ENCODE data around the gene HTR3C.

Gene HTR3C

DNA sequence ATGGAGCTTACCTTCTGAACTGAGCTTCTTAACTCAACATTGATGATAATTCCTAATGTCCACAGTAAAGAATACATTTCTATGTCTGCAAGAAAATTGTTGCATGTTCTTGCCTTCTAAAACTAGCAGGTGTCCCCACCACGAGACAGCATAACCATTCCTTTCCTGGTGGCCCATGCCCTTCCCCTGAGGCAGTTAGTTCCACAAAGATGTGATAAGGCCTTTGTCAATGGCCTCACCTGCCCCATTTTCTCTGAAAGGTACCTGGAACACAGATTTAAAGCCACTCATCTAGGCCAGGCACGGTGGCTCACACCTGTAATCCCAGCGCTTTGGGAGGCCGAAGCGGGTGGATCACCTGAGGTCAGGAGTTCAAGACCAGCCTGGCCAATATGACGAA lies 23.1 kb downstream of the HTR3C start:
- H3K4me1 ChIP-seq (ENCODE audit: control insufficient read depth, insufficient read depth, low read length): no peaks in the 10 kb centered on the region
- H3K9ac ChIP-seq (ENCODE audit: low read length): no peak overlapping the region
- H3K36me3 ChIP-seq (ENCODE audit: control insufficient read depth, insufficient read depth, low read length): no peaks in the 10 kb centered on the region
- no peak overlapping the region for H3K4me3 ChIP-seq (ENCODE audit: low read length)
- H3K9me3 ChIP-seq (ENCODE audit: control insufficient read depth, low read length): no peaks in the 10 kb centered on the region
- no peaks in the 10 kb centered on the region for H3K27me3 ChIP-seq (ENCODE audit: control insufficient read depth, insufficient read depth, low read length)

DNA sequence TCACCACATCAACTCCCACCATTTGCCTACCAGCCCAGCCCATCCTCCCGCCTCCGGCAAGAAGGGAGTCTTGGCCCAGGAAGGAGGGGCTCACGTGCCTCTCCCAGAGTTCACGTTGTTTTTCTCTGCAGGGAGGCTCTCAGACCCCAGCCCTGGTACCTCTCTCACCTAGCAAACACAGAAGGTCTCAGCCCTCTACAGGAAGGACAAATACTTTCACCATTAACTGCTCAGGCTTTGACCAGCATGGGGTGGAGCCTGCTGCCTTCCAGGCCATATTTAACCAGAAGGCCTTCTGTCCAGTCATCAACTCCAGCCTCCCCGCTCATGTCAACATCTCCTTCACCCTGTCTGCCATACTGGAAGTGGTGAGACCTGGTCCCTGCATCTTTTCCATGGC lies 25.0 kb downstream of the HTR3C start:
- Histone ChIP-seq H3K36me3 (ENCODE audit: control insufficient read depth, insufficient read depth, low read length) (no peaks in the 10 kb centered on the region), H3K4me3 (ENCODE audit: low read length) (no peak overlapping the region), H3K4me1 (ENCODE audit: control insufficient read depth, insufficient read depth, low read length) (no peaks in the 10 kb centered on the region), H3K27me3 (ENCODE audit: control insufficient read depth, insufficient read depth, low read length) (no peaks in the 10 kb centered on the region), H3K9ac (ENCODE audit: low read length) (no peak overlapping the region), H3K9me3 (ENCODE audit: control insufficient read depth, low read length) (no peaks in the 10 kb centered on the region)

DNA sequence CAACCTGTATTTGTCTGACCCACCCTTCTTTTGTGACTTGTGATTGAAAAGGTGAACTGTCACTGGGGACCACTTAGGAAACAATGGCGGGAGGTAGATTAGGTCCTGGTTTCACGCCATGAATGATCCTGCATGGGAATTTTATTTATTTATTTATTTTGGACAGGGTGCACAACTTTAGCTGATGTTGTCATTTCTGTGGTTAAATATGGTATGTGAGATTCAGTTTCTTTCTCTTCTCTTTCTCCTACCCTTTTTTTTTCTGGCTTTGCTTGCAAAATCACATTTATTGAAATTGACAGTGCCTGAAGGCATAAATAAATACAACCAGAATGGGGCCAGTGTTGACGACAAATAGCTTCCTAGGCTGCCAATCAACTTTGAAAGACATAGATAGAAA lies 26.0 kb downstream of the HTR3C start:
- H3K27me3 ChIP-seq (ENCODE audit: control insufficient read depth, insufficient read depth, low read length): no peaks in the 10 kb centered on the region
- no peaks in the 10 kb centered on the region for H3K36me3 ChIP-seq (ENCODE audit: control insufficient read depth, insufficient read depth, low read length)
- no peak overlapping the region for H3K9ac ChIP-seq (ENCODE audit: low read length)
- no peaks in the 10 kb centered on the region for H3K9me3 ChIP-seq (ENCODE audit: control insufficient read depth, low read length)
- no peak overlapping the region for H3K4me3 ChIP-seq (ENCODE audit: low read length)
- no peaks in the 10 kb centered on the region for H3K4me1 ChIP-seq (ENCODE audit: control insufficient read depth, insufficient read depth, low read length)

DNA sequence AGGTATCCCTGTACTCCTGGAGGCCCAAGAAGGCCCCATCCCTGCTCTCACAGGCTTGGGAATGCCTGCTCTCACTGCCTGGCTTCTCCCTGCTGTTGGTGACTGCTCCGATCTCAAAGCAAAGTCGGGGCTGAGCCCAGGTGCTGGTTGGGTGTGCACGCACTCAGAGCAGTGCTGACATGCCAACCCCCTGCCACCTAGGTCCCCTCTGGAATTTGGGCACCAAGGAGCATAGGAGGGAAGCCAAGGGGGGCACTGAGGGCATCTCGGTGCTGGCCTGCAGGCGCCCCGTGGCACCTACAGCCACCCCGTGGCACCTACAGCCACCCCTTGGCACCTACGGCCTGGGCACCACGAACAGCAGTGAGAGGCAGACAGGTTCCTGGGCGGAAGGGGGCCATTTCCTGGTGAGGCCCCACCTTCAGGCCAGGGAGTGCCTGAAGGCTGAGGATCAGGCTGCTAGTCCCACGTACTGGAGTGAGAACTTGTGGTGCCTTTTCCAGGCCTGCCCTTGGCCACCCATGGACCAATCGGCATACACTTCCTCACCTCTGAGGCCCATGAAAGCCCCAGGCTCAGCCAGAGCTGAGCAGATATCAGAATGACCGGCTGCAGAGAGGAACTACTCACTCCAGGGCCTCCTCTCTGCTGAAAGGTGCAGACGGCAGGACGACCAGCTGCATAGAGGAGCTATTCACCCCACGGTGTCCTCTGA lies 28.4 kb downstream of the HTR3C start:
- Histone ChIP-seq H3K4me3 (ENCODE audit: low read length) (no peak overlapping the region), H3K9ac (ENCODE audit: low read length) (no peak overlapping the region), H3K4me1 (ENCODE audit: control insufficient read depth, insufficient read depth, low read length) (no peaks in the 10 kb centered on the region), H3K9me3 (ENCODE audit: control insufficient read depth, low read length) (no peaks in the 10 kb centered on the region), H3K27me3 (ENCODE audit: control insufficient read depth, insufficient read depth, low read length) (no peaks in the 10 kb centered on the region), H3K36me3 (ENCODE audit: control insufficient read depth, insufficient read depth, low read length) (no peaks in the 10 kb centered on the region)

DNA sequence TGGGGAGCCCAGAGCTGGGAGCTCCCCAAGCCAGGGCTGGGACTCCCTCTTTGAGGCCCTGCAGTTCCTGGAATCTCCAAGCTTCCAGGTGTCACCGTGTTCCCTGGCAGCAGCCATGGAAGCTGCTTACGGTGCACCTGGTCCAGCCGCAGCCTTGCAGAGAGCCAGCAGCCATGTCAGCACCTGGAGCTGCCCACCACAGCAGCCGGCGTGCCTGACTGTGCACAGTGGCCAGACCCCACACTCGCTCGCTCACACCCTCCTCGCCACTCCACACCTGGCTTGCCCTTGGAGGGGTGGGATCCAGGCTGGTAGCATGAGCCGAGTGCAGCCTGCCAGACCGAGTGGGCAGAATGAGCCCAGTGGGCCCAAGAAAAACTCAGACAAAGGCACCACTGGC lies 29.2 kb downstream of the HTR3C start:
- Histone ChIP-seq H3K27me3 (ENCODE audit: control insufficient read depth, insufficient read depth, low read length) (no peaks in the 10 kb centered on the region), H3K4me3 (ENCODE audit: low read length) (no peak overlapping the region), H3K9ac (ENCODE audit: low read length) (no peak overlapping the region), H3K9me3 (ENCODE audit: control insufficient read depth, low read length) (no peaks in the 10 kb centered on the region), H3K4me1 (ENCODE audit: control insufficient read depth, insufficient read depth, low read length) (no peaks in the 10 kb centered on the region), H3K36me3 (ENCODE audit: control insufficient read depth, insufficient read depth, low read length) (no peaks in the 10 kb centered on the region)

DNA sequence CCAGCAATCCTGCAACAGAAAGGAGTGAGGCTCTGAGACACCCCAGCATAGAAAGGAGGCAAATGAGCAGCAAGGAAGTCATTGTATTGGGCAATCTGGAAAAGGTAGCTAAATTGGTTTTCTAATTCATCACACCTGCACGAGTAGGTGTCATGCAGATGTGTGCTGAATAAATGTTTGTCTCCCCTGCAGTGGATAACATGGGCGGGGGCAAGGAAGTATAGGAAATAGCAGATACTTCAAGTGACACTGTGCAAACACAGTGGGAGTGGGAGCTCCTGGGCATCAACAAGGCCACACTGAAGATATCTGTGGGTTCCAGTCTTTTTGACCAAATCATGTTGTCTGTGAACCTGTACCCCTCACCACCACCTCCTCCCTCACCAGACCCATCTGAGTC lies 29.6 kb downstream of the HTR3C start:
- Histone ChIP-seq H3K9me3 (ENCODE audit: control insufficient read depth, low read length) (no peaks in the 10 kb centered on the region), H3K27me3 (ENCODE audit: control insufficient read depth, insufficient read depth, low read length) (no peaks in the 10 kb centered on the region), H3K4me3 (ENCODE audit: low read length) (no peak overlapping the region), H3K4me1 (ENCODE audit: control insufficient read depth, insufficient read depth, low read length) (no peaks in the 10 kb centered on the region), H3K9ac (ENCODE audit: low read length) (no peak overlapping the region), H3K36me3 (ENCODE audit: control insufficient read depth, insufficient read depth, low read length) (no peaks in the 10 kb centered on the region)

DNA sequence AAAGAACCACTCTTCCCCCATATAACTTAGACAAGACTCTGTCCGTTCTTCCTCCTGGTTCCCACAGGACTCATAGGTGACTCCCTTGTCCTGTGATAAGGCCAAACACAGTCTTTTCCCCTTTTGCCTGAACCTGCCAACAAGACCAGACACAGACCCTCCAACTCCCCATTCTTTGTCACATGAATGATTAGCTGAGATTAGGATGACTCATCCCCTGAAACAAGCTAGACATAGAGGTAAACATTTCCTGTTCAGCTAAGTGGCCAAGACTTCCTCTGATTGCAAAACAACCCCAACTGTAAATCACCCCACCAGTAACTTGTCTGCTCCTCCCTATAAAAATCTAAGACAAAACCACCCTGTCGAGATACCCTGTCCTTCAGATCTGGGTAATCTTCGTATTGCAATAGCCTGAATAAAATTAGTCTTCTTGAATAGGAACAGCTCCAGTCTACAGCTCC lies 32.6 kb downstream of the HTR3C start:
- no peaks in the 10 kb centered on the region for H3K4me1 ChIP-seq (ENCODE audit: control insufficient read depth, insufficient read depth, low read length)
- H3K9ac ChIP-seq (ENCODE audit: low read length): no peak overlapping the region
- no peaks in the 10 kb centered on the region for H3K9me3 ChIP-seq (ENCODE audit: control insufficient read depth, low read length)
- no peak overlapping the region for H3K4me3 ChIP-seq (ENCODE audit: low read length)
- H3K36me3 ChIP-seq (ENCODE audit: control insufficient read depth, insufficient read depth, low read length): no peaks in the 10 kb centered on the region
- H3K27me3 ChIP-seq (ENCODE audit: control insufficient read depth, insufficient read depth, low read length): no peaks in the 10 kb centered on the region

DNA sequence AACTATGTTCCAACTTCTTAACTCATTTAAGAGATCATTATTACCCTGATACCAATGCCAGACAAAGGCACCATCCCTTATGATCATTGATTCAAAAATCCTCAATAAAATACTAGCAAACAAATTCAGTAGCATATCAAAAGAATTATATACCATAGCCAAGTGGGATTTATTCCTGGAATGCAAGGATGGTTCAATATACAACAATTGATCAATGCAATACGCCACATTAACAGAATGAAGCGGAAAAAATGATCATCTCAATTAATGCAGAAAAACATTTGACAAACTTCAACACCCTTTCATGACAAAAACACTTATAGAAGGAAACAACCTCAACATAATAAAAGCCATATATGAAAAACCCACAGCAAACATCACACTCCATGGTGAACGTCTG lies 39.4 kb downstream of the HTR3C start:
- H3K9ac ChIP-seq (ENCODE audit: low read length): no peak overlapping the region
- H3K4me1 ChIP-seq (ENCODE audit: control insufficient read depth, insufficient read depth, low read length): no peaks in the 10 kb centered on the region
- H3K27me3 ChIP-seq (ENCODE audit: control insufficient read depth, insufficient read depth, low read length): no peaks in the 10 kb centered on the region
- H3K4me3 ChIP-seq (ENCODE audit: low read length): no peak overlapping the region
- no peaks in the 10 kb centered on the region for H3K36me3 ChIP-seq (ENCODE audit: control insufficient read depth, insufficient read depth, low read length)
- no peaks in the 10 kb centered on the region for H3K9me3 ChIP-seq (ENCODE audit: control insufficient read depth, low read length)

DNA sequence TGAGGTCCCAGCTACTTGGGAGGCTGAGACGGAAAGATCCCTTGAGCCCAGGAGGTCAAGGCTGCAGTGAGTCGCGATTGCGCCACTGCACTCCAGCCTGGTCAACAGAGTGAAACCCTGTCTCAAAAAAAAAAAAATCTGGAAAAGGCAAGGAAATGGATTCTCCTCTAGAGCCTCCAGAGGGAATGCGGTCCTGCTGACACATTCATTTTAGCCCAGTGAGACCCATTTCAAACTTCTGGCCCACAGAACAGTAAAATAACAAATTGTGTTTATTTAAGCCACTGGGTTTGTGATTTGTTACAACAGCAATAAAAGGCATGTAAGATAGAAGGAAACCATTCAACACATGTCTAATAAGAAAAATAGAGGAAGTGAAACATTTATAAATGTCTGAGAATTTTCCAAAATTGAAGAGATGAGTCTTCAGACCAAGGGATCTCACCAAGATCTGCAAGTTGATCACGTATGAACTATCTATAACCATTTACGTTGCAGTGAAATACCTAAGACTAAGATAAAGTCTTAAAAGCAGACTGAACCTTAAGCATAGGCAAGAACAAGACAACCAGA lies 44.0 kb downstream of the HTR3C start, which contains the start of gene HTR3E:
Gene HTR3E, plus strand, starts transcription at position 254 of the 573 bp plus-strand sequence. CDS start 466 bp downstream, outside the sequence.
- no peak within 1 kb of the TSS for H3K4me3 ChIP-seq (ENCODE audit: low read length)
- no peak within 1 kb of the TSS for H3K9ac ChIP-seq (ENCODE audit: low read length)
- peaks cover 9% of the 10 kb centered on the region for H3K27me3 ChIP-seq (ENCODE audit: control insufficient read depth, insufficient read depth, low read length)
- no peaks in the 10 kb centered on the region for H3K4me1 ChIP-seq (ENCODE audit: control insufficient read depth, insufficient read depth, low read length)
- H3K9me3 ChIP-seq (ENCODE audit: control insufficient read depth, low read length): no peaks in the 10 kb centered on the region
- H3K36me3 ChIP-seq (ENCODE audit: control insufficient read depth, insufficient read depth, low read length): no peaks in the 10 kb centered on the region

DNA sequence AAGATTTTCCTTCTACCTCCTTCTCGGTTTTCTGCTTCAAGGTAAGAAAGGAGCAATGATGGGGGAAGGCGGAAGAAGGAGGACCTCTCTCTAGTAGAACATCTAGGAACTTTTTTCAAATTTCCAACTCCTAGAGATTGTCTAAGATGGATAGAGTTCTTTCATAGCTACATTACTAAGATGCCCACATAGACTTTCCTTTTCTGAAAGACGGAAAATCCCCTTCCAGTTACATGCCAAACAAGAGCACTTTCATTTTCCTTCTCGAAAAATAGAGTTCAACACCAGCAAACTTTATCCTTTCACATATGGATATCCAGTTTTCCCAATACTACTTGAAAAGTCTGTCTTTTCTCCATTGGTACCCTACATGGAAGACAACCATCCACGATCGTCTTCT lies 44.7 kb downstream of the HTR3C start:
- no peaks in the 10 kb centered on the region for H3K36me3 ChIP-seq (ENCODE audit: control insufficient read depth, insufficient read depth, low read length)

DNA sequence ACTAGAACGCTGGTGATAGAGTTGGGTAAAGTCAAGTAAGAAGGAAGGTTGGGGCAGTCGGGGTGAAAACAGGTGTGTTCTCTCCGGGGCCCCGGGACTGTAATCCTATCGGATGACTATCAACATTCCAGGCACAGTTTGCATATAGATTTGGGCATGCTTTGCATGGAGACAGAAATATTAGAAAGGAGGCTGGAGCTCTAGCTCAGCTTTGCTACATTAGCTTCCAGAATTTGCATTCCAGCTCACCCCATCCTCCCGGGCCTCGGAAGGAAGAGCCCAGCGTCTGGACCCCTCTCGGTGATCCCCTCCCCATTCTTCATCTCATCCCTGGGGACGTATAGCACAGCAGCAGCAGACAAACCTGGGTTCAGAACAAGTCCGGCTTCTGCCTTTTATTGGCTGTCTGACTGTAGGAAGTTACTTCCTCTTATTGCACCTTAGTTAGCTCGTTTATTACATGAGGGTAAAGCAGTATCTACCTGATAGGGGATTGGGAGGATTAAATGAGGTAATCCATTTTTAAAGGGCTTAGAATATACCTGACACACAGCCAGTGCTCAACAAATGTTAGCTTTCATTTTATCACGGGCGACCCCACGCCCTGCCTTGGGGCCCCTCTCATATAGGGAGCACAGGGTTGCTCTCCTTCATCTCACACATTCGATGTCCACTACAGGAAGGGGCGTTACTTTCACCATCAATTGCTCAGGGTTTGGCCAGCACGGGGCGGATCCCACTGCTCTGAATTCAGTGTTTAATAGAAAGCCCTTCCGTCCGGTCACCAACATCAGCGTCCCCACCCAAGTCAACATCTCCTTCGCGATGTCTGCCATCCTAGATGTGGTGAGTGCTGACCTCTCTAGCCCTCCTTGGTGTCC lies 47.2 kb downstream of the HTR3C start:
- no peak overlapping the region for H3K4me3 ChIP-seq (ENCODE audit: low read length)
- peaks cover 9% of the 10 kb centered on the region for H3K27me3 ChIP-seq (ENCODE audit: control insufficient read depth, insufficient read depth, low read length)
- H3K4me1 ChIP-seq (ENCODE audit: control insufficient read depth, insufficient read depth, low read length): no peaks in the 10 kb centered on the region
- no peaks in the 10 kb centered on the region for H3K36me3 ChIP-seq (ENCODE audit: control insufficient read depth, insufficient read depth, low read length)
- no peak overlapping the region for H3K9ac ChIP-seq (ENCODE audit: low read length)
- H3K9me3 ChIP-seq (ENCODE audit: control insufficient read depth, low read length): no peaks in the 10 kb centered on the region

More for the DNA sequence above, 44.7 kb downstream of the HTR3C start:
- Histone ChIP-seq H3K4me1 (ENCODE audit: control insufficient read depth, insufficient read depth, low read length) (no peaks in the 10 kb centered on the region), H3K9ac (ENCODE audit: low read length) (no peak overlapping the region), H3K4me3 (ENCODE audit: low read length) (no peak overlapping the region), H3K9me3 (ENCODE audit: control insufficient read depth, low read length) (no peaks in the 10 kb centered on the region), H3K27me3 (ENCODE audit: control insufficient read depth, insufficient read depth, low read length) (peaks cover 9% of the 10 kb centered on the region)

Data from mucosa of stomach (tissue), 1 donor.